Measurements from ENCODE around the gene IFNLR1. TPM values are rescaled to one million over a fixed set of nuclear protein-coding genes. Genes with fewer than 3 reads are reported as not detected.

IFNLR1 gene
- polyA plus RNA-seq, 3 donors = 3.9 to 4.3 (median 4.1) TPM

- no peak for DNase-seq (ENCODE audit: low read depth in 3 of 3, low spot score in 2 of 3)
Observed at GRCh38 chr1:24152631-24153494, 34.2 kb downstream of the IFNLR1 start.

- DNase-seq (ENCODE audit: low read depth in 3 of 3, low spot score in 2 of 3) = peak; percentile 40 to 66 (median 65)
Observed at GRCh38 chr1:24151175-24151533, 35.9 kb downstream of the IFNLR1 start.

GRCh38 chr1:24150234-24151174, 36.6 kb downstream of the IFNLR1 start:
- DNase-seq (ENCODE audit: low read depth in 3 of 3, low spot score in 2 of 3) = peak; percentile 63 to 80 (median 78)

- no peak for DNase-seq (ENCODE audit: low read depth in 3 of 3, low spot score in 2 of 3)
Observed at GRCh38 chr1:24149866-24150233, 37.2 kb downstream of the IFNLR1 start.

- DNase-seq (ENCODE audit: low read depth in 3 of 3, low spot score in 2 of 3) = no peak
Observed at GRCh38 chr1:24147816-24148215, 39.3 kb downstream of the IFNLR1 start.

GRCh38 chr1:24147194-24147593, 39.9 kb downstream of the IFNLR1 start:
- DNase-seq (ENCODE audit: low read depth in 3 of 3, low spot score in 2 of 3) = no peak

- no peak for DNase-seq (ENCODE audit: low read depth in 3 of 3, low spot score in 2 of 3)
Observed at GRCh38 chr1:24142546-24143534, 44.2 kb downstream of the IFNLR1 start, which contains the start of gene IL22RA1. Gene IL22RA1, minus strand, starts transcription at chr1:24143140. Its CDS starts 58 bp downstream, at chr1:24143082.

- DNase-seq (ENCODE audit: low read depth in 3 of 3, low spot score in 2 of 3) = no peak
Observed at GRCh38 chr1:24141311-24141997, 45.6 kb downstream of the IFNLR1 start.

- DNase-seq (ENCODE audit: low read depth in 3 of 3, low spot score in 2 of 3) = no peak
Observed at GRCh38 chr1:24140741-24141181, 46.3 kb downstream of the IFNLR1 start.

GRCh38 chr1:24139841-24140425, 47.2 kb downstream of the IFNLR1 start:
- DNase-seq (ENCODE audit: low read depth in 3 of 3, low spot score in 2 of 3) = no peak

- DNase-seq (ENCODE audit: low read depth in 3 of 3, low spot score in 2 of 3) = no peak
Observed at GRCh38 chr1:24139222-24139489, 47.9 kb downstream of the IFNLR1 start.

- no peak for DNase-seq (ENCODE audit: low read depth in 3 of 3, low spot score in 2 of 3)
Observed at GRCh38 chr1:24138476-24139221, 48.4 kb downstream of the IFNLR1 start.

- no peak for DNase-seq (ENCODE audit: low read depth in 3 of 3, low spot score in 2 of 3)
Observed at GRCh38 chr1:24136956-24137539, 50.0 kb downstream of the IFNLR1 start.

GRCh38 chr1:24134376-24134775, 52.7 kb downstream of the IFNLR1 start:
- no peak for DNase-seq (ENCODE audit: low read depth in 3 of 3, low spot score in 2 of 3)

GRCh38 chr1:24133819-24134218, 53.3 kb downstream of the IFNLR1 start:
- no peak for DNase-seq (ENCODE audit: low read depth in 3 of 3, low spot score in 2 of 3)

- DNase-seq (ENCODE audit: low read depth in 3 of 3, low spot score in 2 of 3) = no peak
Observed at GRCh38 chr1:24130385-24130784, 56.7 kb downstream of the IFNLR1 start.

GRCh38 chr1:24127801-24128363, 59.2 kb downstream of the IFNLR1 start:
- DNase-seq (ENCODE audit: low read depth in 3 of 3, low spot score in 2 of 3) = no peak

Measured in right renal cortex interstitium (tissue), 3 donors.